ENCODE results near the gene PRKCB.

DNA sequence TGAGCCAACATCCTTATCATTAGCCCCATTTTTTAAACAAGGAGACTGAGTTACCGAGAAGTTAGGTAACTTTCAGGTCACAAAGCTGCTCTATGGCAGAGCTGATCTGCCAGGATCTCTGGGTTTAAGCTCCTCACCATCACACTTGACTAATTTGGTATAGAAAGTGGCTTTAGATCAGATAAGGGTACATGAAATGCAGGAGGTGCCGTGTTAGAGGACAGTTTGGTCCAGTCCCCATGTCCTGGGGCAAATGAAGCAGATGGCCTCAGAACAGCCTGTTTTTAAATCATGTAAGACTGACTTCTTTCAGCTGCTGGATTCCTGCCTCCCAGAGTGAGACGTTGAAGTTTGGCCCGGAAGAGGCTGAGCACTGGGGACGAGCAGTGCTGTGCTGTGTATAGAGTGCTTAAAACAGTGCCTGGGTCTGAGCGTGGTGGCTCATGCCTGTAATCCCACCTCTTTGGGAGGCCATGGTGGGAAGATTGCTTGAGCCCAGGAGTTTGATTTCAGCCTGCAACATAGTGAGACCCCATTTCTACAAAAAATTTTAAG, 233.3 kb downstream of the PRKCB start:
- TF ChIP-seq, protein P1, sequence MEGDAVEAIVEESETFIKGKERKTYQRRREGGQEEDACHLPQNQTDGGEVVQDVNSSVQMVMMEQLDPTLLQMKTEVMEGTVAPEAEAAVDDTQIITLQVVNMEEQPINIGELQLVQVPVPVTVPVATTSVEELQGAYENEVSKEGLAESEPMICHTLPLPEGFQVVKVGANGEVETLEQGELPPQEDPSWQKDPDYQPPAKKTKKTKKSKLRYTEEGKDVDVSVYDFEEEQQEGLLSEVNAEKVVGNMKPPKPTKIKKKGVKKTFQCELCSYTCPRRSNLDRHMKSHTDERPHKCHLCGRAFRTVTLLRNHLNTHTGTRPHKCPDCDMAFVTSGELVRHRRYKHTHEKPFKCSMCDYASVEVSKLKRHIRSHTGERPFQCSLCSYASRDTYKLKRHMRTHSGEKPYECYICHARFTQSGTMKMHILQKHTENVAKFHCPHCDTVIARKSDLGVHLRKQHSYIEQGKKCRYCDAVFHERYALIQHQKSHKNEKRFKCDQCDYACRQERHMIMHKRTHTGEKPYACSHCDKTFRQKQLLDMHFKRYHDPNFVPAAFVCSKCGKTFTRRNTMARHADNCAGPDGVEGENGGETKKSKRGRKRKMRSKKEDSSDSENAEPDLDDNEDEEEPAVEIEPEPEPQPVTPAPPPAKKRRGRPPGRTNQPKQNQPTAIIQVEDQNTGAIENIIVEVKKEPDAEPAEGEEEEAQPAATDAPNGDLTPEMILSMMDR (IDR thresholded peaks at IDR 0.05; ENCODE audit: low read depth, low read length): no peak
- TF ChIP-seq EZH2phosphoT487 (IDR thresholded peaks at IDR 0.05; ENCODE audit: low read depth): no peak

Measured in OCI-LY3 (cell line).